ENCODE measurements around the gene SLC6A6. TPM values are rescaled to one million over a fixed set of nuclear protein-coding genes. Genes with fewer than 3 reads are reported as not detected.
"Not testable (repeated sequence)": the region's sequence is repeated elsewhere in the genome, so short reads cannot be mapped to it uniquely, and the experiment has no call there.

SLC6A6 gene
- total RNA-seq, 4 donors from 2014 or later = 15.0 to 36.2 (median 23.7) TPM

GRCh38 chr3:14434498-14435151 is 32.2 kb downstream of the SLC6A6 start:
- 62% methylated on average over 9 of the region's 12 CpGs for WGBS
- intact Hi-C loops (cut with DNase I) = no loop called here
- DNase-seq (ENCODE audit: extremely low spot score) = no peak
- H3K27ac ChIP-seq (replicated peaks in 1 of 4) = peak overlapping the region; percentile 38 to 64 (median 42)
- no peaks in the 10 kb centered on the region for H3K36me3 ChIP-seq
- TF ChIP-seq EP300 (IDR thresholded peaks at IDR 0.05) (no peak), POLR2A (IDR thresholded peaks at IDR 0.05; ENCODE audit: low read depth) (no peak), POLR2AphosphoS5 (IDR thresholded peaks at IDR 0.05) (no peak), CTCF (IDR thresholded peaks at IDR 0.05) (no peak)
- H3K4me1 ChIP-seq = peaks cover 71 to 89% (median 82%) of the 10 kb centered on the region in 4 donors
- H3K4me3 ChIP-seq = no peak overlapping the region
- no peaks in the 10 kb centered on the region for H3K27me3 ChIP-seq
- H3K9me3 ChIP-seq = no peaks in the 10 kb centered on the region

GRCh38 chr3:14435175-14436014 is 33.0 kb downstream of the SLC6A6 start:
- H3K27ac ChIP-seq (replicated peaks in 1 of 4) = peak overlapping the region; percentile 38 to 64 (median 42)
- no peaks in the 10 kb centered on the region for H3K27me3 ChIP-seq
- no peak overlapping the region for H3K4me3 ChIP-seq
- DNase-seq (ENCODE audit: extremely low spot score) = no peak
- H3K36me3 ChIP-seq = no peaks in the 10 kb centered on the region
- H3K4me1 ChIP-seq = peaks cover 79 to 93% (median 86%) of the 10 kb centered on the region in 4 donors
- no peaks in the 10 kb centered on the region for H3K9me3 ChIP-seq
- no peak for TF ChIP-seq CTCF (IDR thresholded peaks at IDR 0.05)
- peak in 1 of 2 donors; percentile 70 for TF ChIP-seq POLR2AphosphoS5 (IDR thresholded peaks at IDR 0.05)
- no peak for TF ChIP-seq POLR2A (IDR thresholded peaks at IDR 0.05; ENCODE audit: low read depth)
- TF ChIP-seq EP300 (IDR thresholded peaks at IDR 0.05) = no peak
- intact Hi-C loops (cut with DNase I) = no loop called here
- 77% methylated on average over 16 of the region's 18 CpGs for WGBS

GRCh38 chr3:14436954-14437281 is 34.5 kb downstream of the SLC6A6 start:
- Histone ChIP-seq H3K4me3 (no peak overlapping the region), H3K4me1 (peaks cover 78 to 93% (median 86%) of the 10 kb centered on the region in 4 donors), H3K9me3 (no peaks in the 10 kb centered on the region), H3K27ac (replicated peaks in 1 of 4) (no peak overlapping the region), H3K36me3 (no peaks in the 10 kb centered on the region), H3K27me3 (no peaks in the 10 kb centered on the region)
- TF ChIP-seq POLR2A (IDR thresholded peaks at IDR 0.05; ENCODE audit: low read depth) = no peak
- no peak for TF ChIP-seq EP300 (IDR thresholded peaks at IDR 0.05)
- TF ChIP-seq POLR2AphosphoS5 (IDR thresholded peaks at IDR 0.05) = no peak
- no peak for TF ChIP-seq CTCF (IDR thresholded peaks at IDR 0.05)
- no peak for DNase-seq (ENCODE audit: extremely low spot score)
- intact Hi-C loops (cut with DNase I) = no loop called here

- 90% methylated on average over 8 of the region's 8 CpGs for WGBS
- DNase-seq (ENCODE audit: extremely low spot score); H3K9me3 ChIP-seq; intact Hi-C loops (cut with DNase I); H3K27ac ChIP-seq (replicated peaks in 1 of 4); H3K4me3 ChIP-seq; H3K27me3 ChIP-seq; H3K36me3 ChIP-seq: not testable (repeated sequence)
- peaks cover 77 to 93% (median 86%) of the 10 kb centered on the region in 4 donors for H3K4me1 ChIP-seq
Measured at GRCh38 chr3:14437705-14438104, 35.3 kb downstream of the SLC6A6 start.

GRCh38 chr3:14438262-14438661 is 35.9 kb downstream of the SLC6A6 start:
- intact Hi-C loops (cut with DNase I) = no loop called here
- H3K4me3 ChIP-seq = no peak overlapping the region
- H3K27me3 ChIP-seq = no peaks in the 10 kb centered on the region
- 98% methylated on average over 3 of the region's 3 CpGs for WGBS
- peaks cover 71 to 93% (median 87%) of the 10 kb centered on the region in 4 donors for H3K4me1 ChIP-seq
- H3K36me3 ChIP-seq = no peaks in the 10 kb centered on the region
- no peak overlapping the region for H3K27ac ChIP-seq (replicated peaks in 1 of 4)
- no peak for DNase-seq (ENCODE audit: extremely low spot score)
- H3K9me3 ChIP-seq = no peaks in the 10 kb centered on the region
- no peak for TF ChIP-seq EP300 (IDR thresholded peaks at IDR 0.05)
- no peak for TF ChIP-seq POLR2AphosphoS5 (IDR thresholded peaks at IDR 0.05)
- TF ChIP-seq POLR2A (IDR thresholded peaks at IDR 0.05; ENCODE audit: low read depth) = no peak
- no peak for TF ChIP-seq CTCF (IDR thresholded peaks at IDR 0.05)
